Measurements from ENCODE around the gene CHCHD10.
"Not testable (repeated sequence)": the region's sequence is repeated elsewhere in the genome, so short reads cannot be mapped to it uniquely, and the experiment has no call there.

Gene CHCHD10

GRCh38 chr22:23745791-23746190 lies 22.0 kb downstream of the CHCHD10 start:
- no peak for DNase-seq

DNA sequence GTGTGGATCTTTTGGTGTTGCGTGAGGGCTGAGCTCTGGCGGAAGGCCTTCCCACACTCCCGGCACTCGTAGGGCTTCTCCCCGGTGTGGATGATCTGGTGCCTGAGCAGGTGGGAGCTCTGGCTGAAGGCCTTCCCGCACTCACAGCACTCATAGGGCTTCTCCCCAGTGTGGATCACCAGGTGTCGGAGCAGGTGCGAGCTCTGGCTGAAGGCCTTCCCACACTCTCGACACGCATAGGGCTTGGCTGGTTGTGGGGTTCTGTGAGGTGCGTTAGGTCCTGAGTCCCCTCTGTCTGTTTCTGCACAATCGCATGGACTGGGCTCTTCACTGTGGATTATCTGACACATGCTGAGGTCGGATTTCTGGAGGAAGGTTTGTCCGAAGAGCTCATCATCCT lies 23.3 kb downstream of the CHCHD10 start:
- no peak for DNase-seq

DNA sequence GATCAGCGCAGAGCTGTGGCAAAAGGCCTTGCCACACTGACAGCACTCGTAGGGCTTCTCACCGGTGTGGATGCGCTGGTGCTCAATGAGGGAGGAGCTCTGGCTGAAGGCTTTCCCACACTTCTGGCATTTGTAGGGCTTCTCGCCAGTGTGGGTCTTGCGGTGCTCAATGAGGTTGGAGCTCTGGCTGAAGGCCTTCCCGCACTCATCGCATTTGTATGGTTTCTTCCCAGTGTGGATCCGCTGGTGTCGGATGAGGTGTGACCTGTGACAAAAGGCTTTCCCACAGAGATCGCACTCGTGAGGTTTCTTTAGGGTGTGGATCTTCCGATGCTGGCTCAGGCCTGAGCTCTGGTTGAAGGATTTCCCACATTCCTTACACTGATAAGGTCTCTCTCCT lies 23.8 kb downstream of the CHCHD10 start:
- DNase-seq: no peak

DNA sequence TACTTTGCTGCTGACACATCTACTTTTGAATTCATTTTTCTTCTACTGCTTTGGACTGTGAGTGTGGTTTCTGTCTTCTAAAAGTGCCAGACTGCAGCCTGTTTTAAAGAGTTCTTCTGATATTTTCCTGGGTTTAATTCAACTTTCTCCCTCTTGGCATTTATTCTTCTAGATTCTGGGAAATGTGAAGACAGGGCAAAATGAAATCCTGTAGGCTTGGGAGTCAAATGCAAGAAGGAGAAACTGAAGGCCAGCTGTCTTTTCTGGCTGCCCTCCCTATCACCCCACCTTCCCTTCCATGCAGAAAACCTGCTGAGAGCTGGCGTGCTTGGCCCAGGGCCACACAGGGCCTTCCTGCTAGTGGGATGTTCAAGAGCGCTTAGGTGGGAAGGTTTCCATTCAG lies 24.5 kb downstream of the CHCHD10 start:
- DNase-seq: no peak

- DNase-seq: no peak
These were observed 25.1 kb downstream of the CHCHD10 start for GRCh38 chr22:23742505-23743264.

DNA sequence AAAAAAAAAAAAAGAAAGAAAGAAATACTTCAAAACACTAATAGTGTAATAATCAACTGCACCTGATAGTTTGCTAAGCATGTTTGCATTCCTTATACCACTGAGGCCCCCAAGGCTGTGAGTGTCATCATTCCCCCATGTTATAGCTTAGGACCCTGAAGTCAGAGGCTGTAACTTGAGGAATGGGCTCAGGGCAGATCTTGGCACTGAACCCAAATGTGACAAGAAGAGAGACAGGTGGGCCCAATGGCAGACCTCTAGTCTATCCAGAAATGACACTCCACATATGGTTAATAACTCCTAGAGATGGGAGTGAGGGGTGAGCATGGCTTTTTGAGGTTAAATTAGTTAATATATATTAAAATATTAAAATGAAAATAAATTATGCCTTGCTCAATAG lies 30.1 kb downstream of the CHCHD10 start:
- no peak for DNase-seq

DNA sequence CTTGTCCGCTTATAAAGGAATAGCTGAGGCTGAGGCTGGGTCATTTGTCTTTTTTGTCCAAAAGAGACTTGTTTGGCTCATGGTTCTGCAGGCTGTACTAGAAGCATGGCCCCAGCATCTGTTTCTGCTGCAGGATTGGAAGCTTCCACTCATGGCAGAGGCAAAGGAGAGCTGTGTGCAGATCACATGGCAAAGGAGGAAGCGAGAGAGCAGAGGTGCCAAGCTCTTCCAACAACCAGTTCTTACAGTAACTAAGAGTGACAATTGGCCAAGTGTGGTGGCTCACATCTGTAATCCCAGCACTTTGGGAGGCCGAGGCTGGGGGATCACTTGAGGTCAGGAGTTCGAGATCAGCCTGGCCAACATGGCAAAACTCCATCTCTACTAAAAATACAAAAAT lies 39.7 kb downstream of the CHCHD10 start:
- not testable (repeated sequence) for DNase-seq

DNA sequence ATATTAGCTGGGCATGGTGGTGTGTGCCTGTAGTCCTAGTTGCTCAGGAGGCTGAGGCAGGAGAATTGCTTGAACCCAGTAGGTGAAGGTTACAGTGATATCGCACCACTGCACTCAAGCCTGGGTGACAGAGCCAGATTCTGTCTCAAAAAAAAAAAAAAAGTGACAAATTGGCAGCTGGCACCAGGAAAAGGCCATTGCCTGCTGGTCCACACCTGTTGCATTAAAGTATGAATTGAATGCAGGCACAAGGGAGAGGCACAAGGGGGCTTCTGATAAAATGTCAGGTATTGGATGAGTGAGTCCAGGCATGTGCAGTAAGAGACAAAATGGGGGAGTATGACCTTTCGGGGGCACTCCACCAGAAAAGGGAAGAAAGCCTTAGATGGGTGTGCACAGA lies 45.0 kb downstream of the CHCHD10 start:
- no peak for DNase-seq

- no peak for DNase-seq
These were observed 45.6 kb downstream of the CHCHD10 start for GRCh38 chr22:23722160-23722559.

DNA sequence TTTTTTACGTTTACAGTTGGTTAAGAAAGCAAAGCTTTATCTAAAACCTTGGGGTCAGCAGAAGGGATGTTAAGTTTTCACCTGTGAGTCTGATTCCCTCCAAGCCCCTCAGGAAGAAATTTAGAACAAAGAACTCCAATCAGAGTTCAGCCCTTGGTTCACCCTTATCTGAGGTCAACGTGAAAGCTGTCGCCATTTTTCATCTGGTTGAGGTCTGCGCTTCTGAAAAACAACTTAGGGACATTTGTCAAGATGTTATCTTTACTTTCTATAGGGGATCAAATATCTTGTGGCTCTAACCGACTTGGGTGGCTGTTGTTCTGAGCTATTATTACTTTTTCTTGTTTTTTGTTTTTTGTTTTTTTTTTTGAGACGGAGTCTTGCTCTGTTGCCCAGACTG lies 46.9 kb downstream of the CHCHD10 start:
- no peak for DNase-seq

DNA sequence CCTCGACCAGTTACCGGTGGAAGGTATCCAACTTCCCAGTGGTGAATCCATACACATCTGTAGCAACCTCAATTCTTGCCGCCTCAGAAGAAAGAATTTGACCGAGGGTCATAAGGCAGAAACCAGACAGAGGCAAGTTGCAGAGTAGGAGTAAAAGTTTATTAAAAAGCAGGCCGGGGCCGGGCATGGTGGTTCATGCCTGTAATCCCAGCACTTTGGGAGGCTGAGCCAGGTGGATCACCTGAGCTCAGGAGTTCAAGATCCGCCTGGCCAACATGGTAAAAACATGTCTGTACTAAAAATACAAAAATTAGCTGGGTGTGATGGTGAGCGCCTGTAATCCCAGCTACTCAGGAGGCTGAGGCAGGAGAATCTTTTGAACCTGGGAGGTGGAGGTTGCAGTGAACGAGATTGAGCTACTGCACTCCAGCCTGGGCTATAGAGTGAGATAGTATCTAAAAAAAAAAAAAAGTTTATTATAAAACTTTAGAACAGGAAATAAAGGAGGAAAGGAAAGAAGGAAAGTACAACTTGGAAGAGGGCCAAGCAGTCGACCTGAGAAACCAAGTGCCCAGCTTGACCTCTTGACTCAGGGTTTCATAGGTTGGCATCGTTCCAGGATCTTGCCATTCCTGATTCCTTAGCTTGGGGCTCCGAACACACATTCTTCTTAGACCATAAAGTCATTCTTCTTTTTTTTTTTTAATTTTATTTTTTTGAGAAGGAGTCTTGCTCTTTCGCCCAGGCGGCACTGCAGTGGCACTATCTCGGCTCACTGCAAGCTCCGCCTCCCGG lies 49.2 kb downstream of the CHCHD10 start:
- DNase-seq: no peak

DNA sequence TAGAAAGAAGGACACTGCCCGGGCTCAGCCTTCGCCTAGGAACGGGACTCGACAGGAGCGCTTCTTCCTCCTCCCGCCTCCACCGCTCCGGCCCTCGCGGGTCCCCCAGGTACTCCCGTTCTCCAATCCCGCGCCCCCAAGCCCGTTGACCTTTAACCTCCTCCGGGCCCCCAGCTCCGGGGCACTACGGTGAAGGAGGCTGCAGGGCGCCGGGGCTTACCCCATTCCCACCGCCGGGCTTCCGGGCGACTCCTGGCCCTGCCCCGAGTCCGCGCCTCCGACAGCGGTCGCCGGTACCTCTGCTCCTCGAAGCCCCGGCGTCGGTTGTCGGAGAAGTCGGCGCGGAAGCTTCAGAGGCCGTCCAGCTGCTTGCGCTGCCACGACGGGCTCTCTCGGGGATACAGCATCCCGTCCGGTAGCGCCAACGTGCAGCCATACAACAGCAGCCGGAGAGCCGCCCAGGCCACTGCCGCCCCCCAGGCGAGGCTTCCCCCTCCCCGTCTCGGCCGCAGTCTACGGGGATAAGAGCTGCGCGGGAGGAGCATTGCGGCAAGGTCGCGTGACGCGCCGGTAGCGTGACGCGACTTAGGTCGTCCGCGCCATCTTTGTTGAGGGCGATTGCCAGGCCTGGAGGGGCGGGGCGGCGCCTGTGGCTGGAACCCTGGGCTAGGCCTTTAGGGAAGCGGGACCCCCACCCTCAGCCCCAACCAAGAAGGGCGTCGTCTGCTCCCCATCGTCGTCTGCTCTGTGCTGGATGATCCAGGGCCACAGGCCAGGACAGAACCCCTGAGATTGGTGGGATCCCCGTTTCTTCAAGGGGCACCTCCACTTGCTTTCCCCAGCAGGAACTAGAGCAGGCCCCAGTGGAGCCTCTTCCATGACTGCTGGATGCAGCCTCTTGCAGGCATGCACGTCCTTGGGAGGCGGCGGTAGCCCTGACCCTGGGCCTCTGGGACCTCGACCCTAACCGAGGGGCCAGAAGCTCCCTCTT lies 50.7 kb downstream of the CHCHD10 start:
- DNase-seq: peak; percentile 56 to 84 (median 77)
